ENCODE measurements around the gene AQP12A.

AQP12A gene

DNA sequence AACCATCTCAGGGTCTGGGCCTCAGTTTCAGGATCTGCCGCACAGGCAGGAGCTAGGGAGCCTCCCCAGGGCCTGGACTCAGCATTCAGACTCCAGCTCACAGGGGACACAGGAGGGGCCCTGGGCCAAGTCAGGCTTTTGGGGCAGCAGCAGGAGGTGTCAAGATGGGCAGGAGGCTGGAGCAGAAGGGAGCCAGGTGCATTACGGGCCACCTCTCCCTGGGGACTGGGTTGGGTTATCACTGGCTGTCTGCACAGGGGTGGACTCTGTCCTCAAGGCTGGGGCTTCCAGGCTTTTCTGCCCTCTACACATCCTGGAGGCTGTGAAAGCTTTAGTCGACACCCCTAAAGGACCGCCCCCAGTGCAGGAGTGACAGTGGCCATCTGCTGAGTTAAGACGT lies 20.0 kb downstream of the AQP12A start:
- no peak for DNase-seq

- DNase-seq = no peak
Observed at GRCh38 chr2:240712121-240712520, 20.5 kb downstream of the AQP12A start.

DNA sequence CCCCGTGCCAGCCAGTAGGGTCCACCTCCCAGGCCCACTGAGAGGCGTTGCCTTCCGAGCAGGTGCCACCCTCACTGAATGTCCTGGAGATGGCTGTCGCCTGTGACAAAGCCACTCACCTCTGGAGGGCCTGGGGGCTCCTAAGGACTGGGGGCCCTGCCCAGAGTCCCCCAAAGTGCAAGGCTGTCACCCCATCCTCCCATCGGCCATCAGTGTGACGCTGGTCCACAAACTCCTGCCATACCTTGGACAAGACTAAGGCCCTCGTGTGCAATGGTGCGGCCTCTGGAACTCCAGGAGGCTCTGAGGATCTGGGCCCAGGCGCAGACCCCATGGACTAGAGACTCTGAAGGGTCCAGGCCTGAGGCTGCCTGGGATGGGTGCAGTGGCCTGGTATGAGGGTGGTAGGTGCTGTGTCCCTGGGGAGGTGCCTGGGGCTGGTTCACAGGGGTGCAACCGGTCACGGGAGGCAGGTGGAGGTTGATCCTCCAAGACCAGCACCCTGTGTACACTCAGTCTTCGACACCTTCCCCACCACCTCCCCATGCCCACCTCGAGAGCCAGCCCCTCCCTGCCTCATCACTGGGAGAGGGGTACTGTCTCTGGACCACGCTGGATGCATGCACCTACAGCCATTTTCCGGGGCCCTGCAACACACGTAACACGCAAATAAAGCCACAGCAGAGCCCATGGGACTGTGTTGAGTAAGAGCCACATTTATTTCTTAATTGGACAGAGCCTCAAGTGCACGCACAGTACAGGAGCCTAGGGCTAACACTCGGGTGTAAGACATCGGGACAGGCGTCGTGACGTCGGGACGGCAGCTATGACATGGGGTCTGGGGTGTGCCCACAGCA lies 21.6 kb downstream of the AQP12A start:
- DNase-seq = no peak

GRCh38 chr2:240713928-240714746 lies 22.5 kb downstream of the AQP12A start:
- DNase-seq = no peak

DNA sequence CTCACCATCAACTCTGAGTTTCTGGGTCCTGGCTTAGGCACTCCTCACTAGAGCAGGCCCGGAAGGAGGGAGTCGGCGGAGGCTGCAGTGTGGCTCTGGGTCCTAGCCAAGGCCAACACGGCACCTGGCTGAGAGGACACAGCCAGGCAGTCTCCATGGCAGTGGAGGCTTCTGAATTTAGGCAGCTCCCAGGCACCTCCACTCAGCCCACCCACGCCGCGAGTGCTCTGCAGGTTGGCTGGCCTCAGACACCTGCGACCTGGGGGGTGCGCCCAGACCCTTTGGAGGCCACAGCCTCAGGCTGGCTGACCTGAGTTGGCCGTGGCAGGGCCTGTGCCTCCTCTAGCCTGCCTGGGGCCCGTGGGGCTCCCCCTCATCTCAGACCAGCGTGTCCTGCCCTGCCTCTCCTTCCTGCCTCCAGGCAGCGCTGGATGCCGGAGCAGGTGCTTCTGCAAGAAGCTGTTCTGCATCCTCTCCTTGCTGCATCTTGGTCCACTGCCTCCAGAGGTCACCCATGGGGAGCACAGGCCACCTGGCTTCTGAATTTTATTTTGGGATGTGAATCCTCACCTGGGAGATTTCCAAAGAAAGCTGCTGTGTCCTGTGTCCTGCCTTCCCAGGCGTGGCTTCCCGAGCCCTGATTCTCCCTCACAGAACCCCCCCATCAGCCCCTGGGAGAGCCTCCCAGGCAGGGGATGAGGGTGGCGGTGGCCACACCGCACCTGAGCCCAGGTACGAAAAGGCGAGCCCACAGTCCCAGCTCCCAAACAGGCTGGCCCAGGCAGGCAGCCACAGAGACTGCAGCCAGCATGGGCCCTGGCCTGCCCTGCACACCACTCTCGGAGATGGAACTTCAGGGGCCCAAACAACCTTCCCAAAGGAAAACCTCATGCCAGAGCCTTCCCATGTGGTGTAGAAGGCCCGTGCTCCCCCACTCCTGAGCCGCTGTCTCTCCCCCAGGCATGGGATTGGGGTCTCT lies 23.4 kb downstream of the AQP12A start:
- no peak for DNase-seq

DNA sequence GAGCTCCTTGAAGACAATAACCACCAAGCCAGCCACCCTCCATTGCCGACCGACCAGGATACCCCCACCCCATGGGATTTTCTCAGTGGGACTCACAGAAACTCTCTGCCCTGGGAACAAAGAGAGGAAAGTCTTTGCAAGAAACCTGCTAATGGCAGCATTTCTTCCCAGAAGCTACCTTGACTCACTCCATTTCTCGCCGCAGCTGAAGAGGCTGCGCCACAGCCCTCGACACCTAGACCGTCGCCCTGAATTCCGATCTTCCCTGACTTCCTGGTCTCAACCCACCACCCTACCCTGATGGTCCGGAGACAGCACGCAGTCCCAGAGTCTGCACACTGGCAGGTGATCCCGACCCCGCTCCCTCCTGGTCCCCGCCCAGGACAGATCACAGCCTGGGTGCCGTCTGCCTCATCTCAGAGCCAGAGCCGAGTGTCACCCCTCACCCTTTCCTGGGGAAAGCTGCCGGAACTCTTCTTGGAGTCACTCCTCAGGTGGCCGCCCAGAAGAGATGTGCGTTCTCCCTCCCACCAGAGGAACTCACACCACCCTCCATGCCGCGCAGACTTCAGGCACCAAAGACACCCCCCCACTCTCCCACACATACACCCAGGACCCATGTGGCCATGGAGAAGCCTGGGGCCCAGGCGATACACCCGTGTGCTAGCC lies 24.6 kb downstream of the AQP12A start:
- DNase-seq = no peak

- no peak for DNase-seq
Observed at GRCh38 chr2:240717181-240717641, 25.5 kb downstream of the AQP12A start.

GRCh38 chr2:240717681-240718581 lies 26.3 kb downstream of the AQP12A start:
- no peak for DNase-seq

DNA sequence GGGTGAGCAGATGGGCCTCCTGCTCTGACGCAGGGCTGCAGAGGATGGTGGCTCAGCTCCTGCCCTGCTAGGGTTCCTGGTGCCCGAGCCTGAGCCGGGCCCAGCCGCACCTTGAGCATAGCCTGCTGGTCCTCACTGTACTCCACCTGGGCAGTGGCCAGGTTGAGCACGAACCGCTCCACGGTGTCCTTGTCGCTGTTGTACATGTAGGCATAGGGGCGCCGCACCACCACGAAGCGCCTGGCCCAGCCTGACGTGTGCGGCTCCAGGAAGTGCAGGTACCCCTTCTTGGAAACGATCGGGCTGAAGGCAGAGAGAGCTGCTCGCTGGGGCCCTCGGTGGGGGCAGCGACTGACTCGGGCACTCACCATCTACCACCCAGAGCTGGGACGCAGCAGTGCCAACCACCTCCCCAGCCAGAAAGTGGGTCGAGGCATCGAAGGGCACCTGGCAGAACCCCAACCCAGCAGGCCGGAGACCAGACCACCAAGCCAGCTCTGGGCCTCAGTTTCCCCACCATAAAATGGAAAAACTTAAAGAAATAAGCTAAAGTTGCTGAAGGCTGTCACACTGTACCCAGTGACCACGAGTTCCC lies 27.3 kb downstream of the AQP12A start:
- DNase-seq = no peak

DNA sequence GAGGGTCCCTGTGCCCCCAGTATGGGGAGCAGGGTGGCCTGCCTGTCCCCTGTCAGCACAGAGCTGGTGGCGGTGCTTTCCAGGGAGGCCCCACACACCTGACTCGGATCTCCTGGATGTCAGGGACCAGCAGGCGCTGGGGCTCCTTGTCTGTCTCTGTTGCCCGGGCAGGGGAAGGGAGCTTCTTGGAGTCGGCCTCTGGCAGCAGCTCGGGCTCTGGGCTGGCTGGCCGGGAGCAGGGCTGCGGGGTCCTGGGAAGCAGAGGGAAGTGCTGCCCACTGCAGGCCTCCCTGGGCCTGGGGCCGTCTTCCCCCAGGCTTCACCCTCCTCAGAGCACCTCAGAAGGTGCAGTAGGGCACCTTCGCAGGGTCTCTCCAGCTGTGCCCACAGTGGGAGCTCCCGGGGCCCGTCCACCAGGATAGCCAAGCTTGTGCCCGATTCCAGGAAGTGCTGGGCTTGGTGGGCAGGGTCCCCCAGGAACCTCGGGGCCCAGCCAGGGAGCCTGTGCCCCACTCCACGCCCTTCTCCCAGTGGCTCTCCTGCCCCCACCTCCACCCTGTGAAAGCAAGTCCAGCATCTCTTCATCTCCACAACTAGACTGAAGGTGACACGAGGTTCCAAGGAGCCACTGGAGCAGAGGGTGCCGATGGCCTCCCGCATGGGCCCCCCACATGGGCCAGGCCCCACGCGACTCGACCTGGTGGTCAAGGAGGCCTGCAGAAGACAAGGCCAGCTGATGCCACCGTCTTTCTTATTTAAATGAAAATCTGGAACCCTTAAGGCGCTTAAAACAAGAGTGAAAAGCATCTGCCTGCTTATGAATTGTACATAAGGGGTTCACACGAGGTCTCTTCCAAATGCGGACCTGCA lies 28.2 kb downstream of the AQP12A start:
- no peak for DNase-seq

DNA sequence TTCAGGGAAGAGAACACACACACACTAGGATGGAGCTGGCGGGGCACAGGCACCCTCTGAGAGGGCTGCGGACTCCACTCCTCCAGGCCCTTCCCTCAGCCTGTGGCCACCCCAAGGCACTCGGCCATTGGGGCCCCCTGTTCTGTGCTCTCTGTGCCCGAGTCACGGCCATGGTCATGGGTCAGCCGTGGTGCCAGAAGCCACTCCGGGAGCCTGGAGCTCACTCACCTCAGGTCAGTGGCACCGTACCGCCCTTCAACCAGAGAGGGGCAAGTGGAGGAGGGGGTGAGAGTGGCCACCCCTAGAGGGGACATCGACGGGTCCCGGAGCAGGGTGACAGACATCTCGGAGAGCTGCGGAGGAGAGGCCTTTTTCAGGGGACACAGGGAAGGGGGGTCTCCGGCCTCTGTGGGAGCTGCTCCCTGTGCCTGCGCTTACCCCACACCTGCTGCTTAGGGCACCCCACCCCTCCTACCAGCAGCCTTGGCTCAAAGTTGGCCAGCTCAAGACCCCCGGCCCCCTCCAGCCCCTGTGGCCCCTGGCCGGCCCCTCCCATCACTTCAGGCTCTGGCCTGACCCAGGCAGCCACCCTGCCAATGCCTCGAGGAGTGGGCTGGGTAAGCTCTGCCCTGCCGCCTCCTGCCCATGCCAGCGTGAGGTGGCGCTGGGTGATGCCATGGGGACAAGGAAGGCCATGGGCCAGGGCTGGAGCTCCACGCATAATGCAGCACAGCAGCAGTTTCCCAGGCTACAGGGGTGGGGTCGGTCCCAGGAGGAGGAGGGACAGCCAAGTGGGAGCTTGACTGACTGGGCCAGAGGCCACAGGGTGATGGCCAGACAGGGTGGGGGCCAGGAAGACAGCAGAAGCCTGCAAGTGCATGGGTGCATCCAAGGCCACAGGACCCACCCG lies 29.3 kb downstream of the AQP12A start:
- no peak for DNase-seq

GRCh38 chr2:240721596-240722180 lies 30.0 kb downstream of the AQP12A start:
- no peak for DNase-seq

DNA sequence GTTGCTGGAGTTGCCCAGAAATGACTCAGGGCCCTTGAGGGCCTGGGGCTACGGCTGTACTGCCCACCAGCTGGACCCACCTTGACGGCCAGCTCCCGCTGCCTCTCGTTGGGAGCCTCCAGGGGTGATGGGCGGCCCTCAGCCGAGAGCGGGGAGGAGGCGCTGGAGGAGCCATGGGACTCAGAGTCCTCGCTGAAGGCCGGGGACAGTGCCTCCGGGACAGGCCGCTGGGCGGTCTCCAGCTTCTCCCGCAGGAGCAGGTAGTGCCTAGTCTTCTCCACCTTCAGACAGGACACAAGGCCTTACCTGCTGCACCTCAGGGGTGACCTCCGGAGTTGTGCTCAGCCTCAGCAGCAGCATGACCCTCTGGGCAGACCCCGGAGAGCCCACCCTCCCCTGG lies 30.7 kb downstream of the AQP12A start:
- no peak for DNase-seq

- no peak for DNase-seq
Observed at GRCh38 chr2:240722796-240723735, 31.4 kb downstream of the AQP12A start.

GRCh38 chr2:240723851-240724250 lies 32.2 kb downstream of the AQP12A start:
- no peak for DNase-seq

GRCh38 chr2:240724431-240724830 lies 32.8 kb downstream of the AQP12A start:
- DNase-seq = no peak

GRCh38 chr2:240725266-240725665 lies 33.6 kb downstream of the AQP12A start:
- no peak for DNase-seq

Data from NCI-H2171 (cell line).